ENCODE results near the gene C17orf100. TPM values are rescaled to one million over a fixed set of nuclear protein-coding genes. Genes with fewer than 3 reads are reported as not detected.
A peak's percentile ranks its signal among the peaks of the same experiment; 100 is the strongest.

Gene C17orf100
- polyA plus RNA-seq, 1 donor (not counting 4 experiments of a cell fraction or from before 2014, with no cell fraction given): 0.49 TPM

DNA sequence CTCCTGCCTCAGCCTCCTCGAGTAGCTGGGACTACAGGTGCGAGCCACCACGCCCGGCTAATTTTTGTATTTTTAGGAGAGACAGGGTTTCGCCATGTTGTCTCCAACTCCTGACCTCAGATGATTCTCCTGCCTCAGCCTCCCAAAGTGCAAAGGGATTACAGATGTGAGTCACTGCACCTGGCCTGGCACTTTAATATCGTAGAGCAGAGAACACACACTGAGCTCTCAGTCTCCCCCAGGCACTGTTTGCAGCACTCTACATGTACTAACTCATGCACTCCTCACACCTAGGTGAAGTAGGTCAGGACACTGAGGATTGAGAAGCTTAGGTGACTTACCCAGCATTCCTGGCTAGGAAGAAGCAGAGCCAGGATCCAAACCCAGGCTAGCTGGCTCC is 15.0 kb downstream of the C17orf100 start:
- Histone ChIP-seq H3K4me1 (ENCODE audit: control insufficient read depth, extremely low read depth, insufficient read depth, low read length) (peaks cover 40% of the 10 kb centered on the region), H3K36me3 (ENCODE audit: control insufficient read depth in 2 of 2, extremely low read depth in 1 of 2, insufficient read depth in 2 of 2, low read length in 2 of 2) (no peaks in the 10 kb centered on the region), H3K79me2 (ENCODE audit: control insufficient read depth, insufficient read depth, low read length) (no peaks in the 10 kb centered on the region), H3K9me1 (ENCODE audit: control insufficient read depth, extremely low read depth, insufficient read depth, low read length) (no peaks in the 10 kb centered on the region), H3K27me3 (ENCODE audit: control insufficient read depth, extremely low read depth, insufficient read depth, low read length) (no peaks in the 10 kb centered on the region), H3K9me3 (ENCODE audit: control insufficient read depth, low read depth, low read length) (no peaks in the 10 kb centered on the region), H2AFZ (ENCODE audit: control insufficient read depth, low read length) (peak overlapping the region; percentile 67), H4K20me1 (ENCODE audit: control insufficient read depth, extremely low read depth, insufficient read depth, low read length) (no peaks in the 10 kb centered on the region), H3K4me3 (ENCODE audit: control insufficient read depth in 2 of 3, extremely low read depth in 1 of 3, insufficient read depth in 2 of 3, low read depth in 1 of 3, low read length in 3 of 3) (no peak overlapping the region), H3K27ac (ENCODE audit: control insufficient read depth, insufficient read depth, low read length) (peak overlapping the region; percentile 74), H3K9ac (ENCODE audit: control insufficient read depth, extremely low read depth, insufficient read depth, low read length) (peak overlapping the region; percentile 48), H3K4me2 (ENCODE audit: control insufficient read depth, extremely low read depth, insufficient read depth, low read depth, low read length) (peak overlapping the region; percentile 63)
- peak; percentile 90 for DNase-seq (ENCODE audit: low read depth, low spot score)
- TF ChIP-seq EZH2 (IDR thresholded peaks at IDR 0.05; ENCODE audit: low read length): no peak
- TF ChIP-seq, protein P1, sequence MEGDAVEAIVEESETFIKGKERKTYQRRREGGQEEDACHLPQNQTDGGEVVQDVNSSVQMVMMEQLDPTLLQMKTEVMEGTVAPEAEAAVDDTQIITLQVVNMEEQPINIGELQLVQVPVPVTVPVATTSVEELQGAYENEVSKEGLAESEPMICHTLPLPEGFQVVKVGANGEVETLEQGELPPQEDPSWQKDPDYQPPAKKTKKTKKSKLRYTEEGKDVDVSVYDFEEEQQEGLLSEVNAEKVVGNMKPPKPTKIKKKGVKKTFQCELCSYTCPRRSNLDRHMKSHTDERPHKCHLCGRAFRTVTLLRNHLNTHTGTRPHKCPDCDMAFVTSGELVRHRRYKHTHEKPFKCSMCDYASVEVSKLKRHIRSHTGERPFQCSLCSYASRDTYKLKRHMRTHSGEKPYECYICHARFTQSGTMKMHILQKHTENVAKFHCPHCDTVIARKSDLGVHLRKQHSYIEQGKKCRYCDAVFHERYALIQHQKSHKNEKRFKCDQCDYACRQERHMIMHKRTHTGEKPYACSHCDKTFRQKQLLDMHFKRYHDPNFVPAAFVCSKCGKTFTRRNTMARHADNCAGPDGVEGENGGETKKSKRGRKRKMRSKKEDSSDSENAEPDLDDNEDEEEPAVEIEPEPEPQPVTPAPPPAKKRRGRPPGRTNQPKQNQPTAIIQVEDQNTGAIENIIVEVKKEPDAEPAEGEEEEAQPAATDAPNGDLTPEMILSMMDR (optimal IDR thresholded peaks at IDR 0.05 in 1 of 3, IDR thresholded peaks at IDR 0.05 in 1 of 3, conservative IDR thresholded peaks at IDR 0.05 in 1 of 3; ENCODE audit: extremely low read depth in 1 of 3, insufficient read depth in 2 of 3, low read length in 3 of 3): no peak
- FAIRE-seq: peak; percentile 94
- dilution Hi-C loops (cut with MboI; ENCODE audit: extremely low pct_ligation_motif_present, low sequenced_read_pairs): no loop called here

DNA sequence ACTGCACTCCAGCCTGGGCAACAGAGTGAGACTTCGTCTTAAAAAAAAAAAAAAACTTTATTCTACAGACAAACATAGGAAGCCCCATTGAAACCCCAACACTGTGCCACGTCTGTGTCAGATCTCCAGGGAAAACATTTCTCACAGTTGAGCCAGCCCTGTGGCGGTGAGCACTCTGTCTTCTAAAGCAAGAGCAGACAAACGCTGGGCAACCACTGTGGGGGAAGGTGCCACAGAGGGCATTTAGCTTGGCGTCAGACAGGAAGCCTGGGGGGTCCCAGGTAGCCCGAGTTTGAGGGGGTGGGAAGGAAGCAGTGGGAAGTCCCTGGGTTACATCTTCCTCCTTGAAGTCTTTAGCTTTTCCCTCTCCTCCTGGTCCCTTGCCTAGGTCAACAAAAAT is 16.0 kb downstream of the C17orf100 start:
- Histone ChIP-seq H3K27ac (ENCODE audit: control insufficient read depth, insufficient read depth, low read length) (no peak overlapping the region), H3K9me1 (ENCODE audit: control insufficient read depth, extremely low read depth, insufficient read depth, low read length) (no peaks in the 10 kb centered on the region), H3K4me2 (ENCODE audit: control insufficient read depth, extremely low read depth, insufficient read depth, low read depth, low read length) (no peak overlapping the region), H3K36me3 (ENCODE audit: control insufficient read depth in 2 of 2, extremely low read depth in 1 of 2, insufficient read depth in 2 of 2, low read length in 2 of 2) (no peaks in the 10 kb centered on the region), H3K79me2 (ENCODE audit: control insufficient read depth, insufficient read depth, low read length) (no peaks in the 10 kb centered on the region), H2AFZ (ENCODE audit: control insufficient read depth, low read length) (no peak overlapping the region), H4K20me1 (ENCODE audit: control insufficient read depth, extremely low read depth, insufficient read depth, low read length) (no peaks in the 10 kb centered on the region), H3K9ac (ENCODE audit: control insufficient read depth, extremely low read depth, insufficient read depth, low read length) (no peak overlapping the region), H3K27me3 (ENCODE audit: control insufficient read depth, extremely low read depth, insufficient read depth, low read length) (no peaks in the 10 kb centered on the region), H3K4me3 (ENCODE audit: control insufficient read depth in 2 of 3, extremely low read depth in 1 of 3, insufficient read depth in 2 of 3, low read depth in 1 of 3, low read length in 3 of 3) (no peak overlapping the region), H3K4me1 (ENCODE audit: control insufficient read depth, extremely low read depth, insufficient read depth, low read length) (peaks cover 41% of the 10 kb centered on the region), H3K9me3 (ENCODE audit: control insufficient read depth, low read depth, low read length) (no peaks in the 10 kb centered on the region)
- no peak for DNase-seq (ENCODE audit: low read depth, low spot score)
- dilution Hi-C loops (cut with MboI; ENCODE audit: extremely low pct_ligation_motif_present, low sequenced_read_pairs): no loop called here
- TF ChIP-seq, protein P1 (optimal IDR thresholded peaks at IDR 0.05 in 1 of 3, IDR thresholded peaks at IDR 0.05 in 1 of 3, conservative IDR thresholded peaks at IDR 0.05 in 1 of 3; ENCODE audit: extremely low read depth in 1 of 3, insufficient read depth in 2 of 3, low read length in 3 of 3): no peak
- no peak for TF ChIP-seq EZH2 (IDR thresholded peaks at IDR 0.05; ENCODE audit: low read length)
- FAIRE-seq: no peak

Measured in keratinocyte (primary cell).